HL-60 (cell line): ENCODE measurements around the gene NKAIN2.

Experiments
- DNase-seq, 2 experiments: peaks; one replicate each; pipeline ENCODE4 v3.0.0-alpha.2; 2010 to 2020; ENCODE audit warnings: low read depth in 1 of 2, low spot score in 1 of 2
- H3K27ac ChIP-seq: fragments of 250-450 bp; sonication (Bioruptor Pico); replicated peaks from 2 replicates; pipeline ENCODE4 v1.5.1; 2020; ENCODE audit warnings: mild to moderate bottlenecking, moderate library complexity
- H3K27me3 ChIP-seq: fragments of 250-450 bp; sonication (Bioruptor Pico); 2 replicates; pipeline ENCODE4 v1.5.1; 2021; ENCODE audit warnings: mild to moderate bottlenecking, moderate library complexity; ENCODE audit not compliant: insufficient read depth, poor library complexity, severe bottlenecking
- H3K4me3 ChIP-seq: replicated peaks from 2 replicates; pipeline ENCODE4 v1.5.1; 2011; ENCODE audit warnings: mild to moderate bottlenecking, control low read depth, low read length; ENCODE audit not compliant: insufficient read depth
- GABPA ChIP-seq: IDR thresholded peaks from 2 replicates; pipeline ENCODE4 v1.6.1; 2012; ENCODE audit warnings: low read depth
- POLR2AphosphoS5 ChIP-seq: IDR thresholded peaks from 2 replicates; pipeline ENCODE4 v1.6.1; 2012; ENCODE audit warnings: low read depth
- SPI1 ChIP-seq: IDR thresholded peaks from 2 replicates; pipeline ENCODE4 v1.6.1; 2012; ENCODE audit warnings: low read depth, mild to moderate bottlenecking, borderline replicate concordance
- TF ChIP-seq, protein P1 (sequence below): IDR thresholded peaks from one replicate; pipeline ENCODE4 v1.5.1; 2011; ENCODE audit warnings: low read length, control low read depth, inconsistent platforms; ENCODE audit not compliant: insufficient read depth
- TF ChIP-seq, protein P2 (sequence below): IDR thresholded peaks from 2 replicates; pipeline ENCODE4 v1.6.1; 2012; ENCODE audit warnings: low read depth; ENCODE audit not compliant: insufficient replicate concordance

Gene NKAIN2

DNA sequence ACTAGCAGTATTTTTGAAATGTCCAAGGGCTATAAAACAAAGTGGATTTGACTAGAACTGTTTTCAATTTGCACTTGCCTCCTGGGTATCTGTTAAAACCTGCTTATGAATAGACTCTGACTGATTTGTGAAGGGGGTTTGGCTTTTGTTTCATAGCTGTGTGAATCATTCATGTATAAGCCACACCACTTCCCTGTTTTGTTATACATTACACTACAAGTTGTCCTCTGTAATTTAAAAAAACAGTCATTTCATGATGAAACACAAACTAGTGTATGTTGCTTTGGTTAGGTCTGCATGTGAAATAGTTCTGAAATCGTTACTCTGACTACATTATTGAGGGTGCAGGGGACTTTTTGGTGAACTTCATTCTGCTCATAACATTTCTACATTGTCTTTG, 121.7 kb downstream of the NKAIN2 start:
- no peak for DNase-seq
- no peak for TF ChIP-seq GABPA
- H3K4me3 ChIP-seq: no peak overlapping the region

DNA sequence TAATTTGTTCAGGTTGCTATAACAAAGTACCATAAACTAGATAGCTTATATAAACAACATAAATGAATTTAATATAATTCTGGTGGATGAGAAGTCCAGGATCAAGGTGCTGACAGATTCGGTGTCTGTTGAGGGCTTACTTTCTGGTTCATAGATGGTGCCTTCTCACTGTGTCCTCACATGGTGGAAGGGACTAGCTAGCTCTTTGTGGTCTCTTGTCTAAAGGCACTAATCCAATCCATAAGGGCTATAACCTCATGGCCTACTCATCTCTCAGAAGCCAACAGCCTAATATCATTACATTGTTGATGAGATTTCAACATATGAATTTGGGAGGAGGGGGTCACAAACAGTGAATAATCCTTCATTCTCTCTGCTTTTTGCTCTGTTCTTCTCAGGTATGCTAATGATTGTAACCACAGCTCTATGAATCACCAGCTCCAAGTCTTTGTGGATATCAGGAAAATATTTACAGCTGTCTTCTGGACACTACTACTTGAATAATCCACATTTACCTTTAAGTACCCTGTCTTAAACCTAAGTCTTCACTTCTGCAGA, 122.3 kb downstream of the NKAIN2 start:
- H3K27ac ChIP-seq: no peak overlapping the region
- H3K4me3 ChIP-seq: no peak overlapping the region
- H3K27me3 ChIP-seq: no peaks in the 10 kb centered on the region
- DNase-seq: no peak
- TF ChIP-seq, protein P1, sequence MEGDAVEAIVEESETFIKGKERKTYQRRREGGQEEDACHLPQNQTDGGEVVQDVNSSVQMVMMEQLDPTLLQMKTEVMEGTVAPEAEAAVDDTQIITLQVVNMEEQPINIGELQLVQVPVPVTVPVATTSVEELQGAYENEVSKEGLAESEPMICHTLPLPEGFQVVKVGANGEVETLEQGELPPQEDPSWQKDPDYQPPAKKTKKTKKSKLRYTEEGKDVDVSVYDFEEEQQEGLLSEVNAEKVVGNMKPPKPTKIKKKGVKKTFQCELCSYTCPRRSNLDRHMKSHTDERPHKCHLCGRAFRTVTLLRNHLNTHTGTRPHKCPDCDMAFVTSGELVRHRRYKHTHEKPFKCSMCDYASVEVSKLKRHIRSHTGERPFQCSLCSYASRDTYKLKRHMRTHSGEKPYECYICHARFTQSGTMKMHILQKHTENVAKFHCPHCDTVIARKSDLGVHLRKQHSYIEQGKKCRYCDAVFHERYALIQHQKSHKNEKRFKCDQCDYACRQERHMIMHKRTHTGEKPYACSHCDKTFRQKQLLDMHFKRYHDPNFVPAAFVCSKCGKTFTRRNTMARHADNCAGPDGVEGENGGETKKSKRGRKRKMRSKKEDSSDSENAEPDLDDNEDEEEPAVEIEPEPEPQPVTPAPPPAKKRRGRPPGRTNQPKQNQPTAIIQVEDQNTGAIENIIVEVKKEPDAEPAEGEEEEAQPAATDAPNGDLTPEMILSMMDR: no peak
- TF ChIP-seq, protein P2, sequence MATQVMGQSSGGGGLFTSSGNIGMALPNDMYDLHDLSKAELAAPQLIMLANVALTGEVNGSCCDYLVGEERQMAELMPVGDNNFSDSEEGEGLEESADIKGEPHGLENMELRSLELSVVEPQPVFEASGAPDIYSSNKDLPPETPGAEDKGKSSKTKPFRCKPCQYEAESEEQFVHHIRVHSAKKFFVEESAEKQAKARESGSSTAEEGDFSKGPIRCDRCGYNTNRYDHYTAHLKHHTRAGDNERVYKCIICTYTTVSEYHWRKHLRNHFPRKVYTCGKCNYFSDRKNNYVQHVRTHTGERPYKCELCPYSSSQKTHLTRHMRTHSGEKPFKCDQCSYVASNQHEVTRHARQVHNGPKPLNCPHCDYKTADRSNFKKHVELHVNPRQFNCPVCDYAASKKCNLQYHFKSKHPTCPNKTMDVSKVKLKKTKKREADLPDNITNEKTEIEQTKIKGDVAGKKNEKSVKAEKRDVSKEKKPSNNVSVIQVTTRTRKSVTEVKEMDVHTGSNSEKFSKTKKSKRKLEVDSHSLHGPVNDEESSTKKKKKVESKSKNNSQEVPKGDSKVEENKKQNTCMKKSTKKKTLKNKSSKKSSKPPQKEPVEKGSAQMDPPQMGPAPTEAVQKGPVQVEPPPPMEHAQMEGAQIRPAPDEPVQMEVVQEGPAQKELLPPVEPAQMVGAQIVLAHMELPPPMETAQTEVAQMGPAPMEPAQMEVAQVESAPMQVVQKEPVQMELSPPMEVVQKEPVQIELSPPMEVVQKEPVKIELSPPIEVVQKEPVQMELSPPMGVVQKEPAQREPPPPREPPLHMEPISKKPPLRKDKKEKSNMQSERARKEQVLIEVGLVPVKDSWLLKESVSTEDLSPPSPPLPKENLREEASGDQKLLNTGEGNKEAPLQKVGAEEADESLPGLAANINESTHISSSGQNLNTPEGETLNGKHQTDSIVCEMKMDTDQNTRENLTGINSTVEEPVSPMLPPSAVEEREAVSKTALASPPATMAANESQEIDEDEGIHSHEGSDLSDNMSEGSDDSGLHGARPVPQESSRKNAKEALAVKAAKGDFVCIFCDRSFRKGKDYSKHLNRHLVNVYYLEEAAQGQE: no peak
- TF ChIP-seq SPI1: no peak
- no peak for TF ChIP-seq GABPA
- no peak for TF ChIP-seq POLR2AphosphoS5

More for the DNA sequence above, 121.7 kb downstream of the NKAIN2 start:
- Histone ChIP-seq H3K27me3 (no peaks in the 10 kb centered on the region), H3K27ac (no peak overlapping the region)

DNA sequence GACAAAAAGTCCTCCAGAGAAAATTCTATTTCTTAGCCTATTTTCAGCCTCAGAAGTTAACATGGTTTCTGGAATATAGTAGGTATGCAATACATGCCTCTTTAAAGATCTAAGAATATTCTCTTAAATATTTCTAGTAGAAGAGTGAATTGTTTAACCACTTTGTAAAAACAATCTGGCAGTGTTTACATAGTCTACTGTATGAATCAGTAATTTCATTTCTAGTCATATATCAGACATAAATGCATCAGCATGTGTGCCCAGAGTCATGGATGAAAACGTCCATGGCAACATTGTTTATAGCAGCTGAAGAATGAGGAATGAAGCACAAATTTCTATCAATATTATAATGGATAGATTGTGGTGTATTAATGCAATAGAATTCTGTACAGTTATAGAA, 124.9 kb downstream of the NKAIN2 start:
- no peaks in the 10 kb centered on the region for H3K27me3 ChIP-seq
- DNase-seq: no peak
- no peak overlapping the region for H3K27ac ChIP-seq
- no peak overlapping the region for H3K4me3 ChIP-seq
- TF ChIP-seq, protein P1: no peak
- no peak for TF ChIP-seq SPI1
- no peak for TF ChIP-seq POLR2AphosphoS5
- no peak for TF ChIP-seq GABPA
- TF ChIP-seq, protein P2: no peak

DNA sequence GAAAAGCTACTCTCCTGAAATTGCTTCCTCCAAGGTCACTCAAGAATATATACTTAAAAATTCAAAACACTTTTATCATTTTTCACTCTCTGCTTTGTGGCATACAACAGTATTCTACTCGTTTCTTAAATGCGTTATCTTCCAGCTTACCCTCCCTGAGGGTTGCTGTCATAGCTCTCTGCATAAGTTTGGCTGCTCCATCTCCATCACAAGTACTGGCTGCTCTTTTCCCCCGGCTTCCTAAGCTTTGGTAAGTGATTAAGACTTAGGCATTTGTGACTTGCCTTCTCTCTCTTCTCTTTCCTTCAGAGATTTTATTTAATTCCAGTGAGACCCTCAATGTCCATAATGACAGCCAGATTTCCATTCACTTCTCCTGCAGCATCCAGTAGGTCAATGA, 128.3 kb downstream of the NKAIN2 start:
- Histone ChIP-seq H3K27me3 (no peaks in the 10 kb centered on the region), H3K4me3 (no peak overlapping the region), H3K27ac (no peak overlapping the region)
- TF ChIP-seq, protein P1: no peak
- no peak for TF ChIP-seq POLR2AphosphoS5
- TF ChIP-seq, protein P2: no peak
- TF ChIP-seq GABPA: no peak
- TF ChIP-seq SPI1: no peak
- DNase-seq: no peak
